NCI-H345 treated with DMSO at 0.1 percent for 48 hours (cell line): ENCODE results near the gene SERBP1.

Source experiments
- DNase-seq: peaks from one replicate; lab custom pipeline; 2025; ENCODE audit not compliant: unreplicated experiment; lab: John Stamatoyannopoulos, UW

SERBP1 gene

DNA sequence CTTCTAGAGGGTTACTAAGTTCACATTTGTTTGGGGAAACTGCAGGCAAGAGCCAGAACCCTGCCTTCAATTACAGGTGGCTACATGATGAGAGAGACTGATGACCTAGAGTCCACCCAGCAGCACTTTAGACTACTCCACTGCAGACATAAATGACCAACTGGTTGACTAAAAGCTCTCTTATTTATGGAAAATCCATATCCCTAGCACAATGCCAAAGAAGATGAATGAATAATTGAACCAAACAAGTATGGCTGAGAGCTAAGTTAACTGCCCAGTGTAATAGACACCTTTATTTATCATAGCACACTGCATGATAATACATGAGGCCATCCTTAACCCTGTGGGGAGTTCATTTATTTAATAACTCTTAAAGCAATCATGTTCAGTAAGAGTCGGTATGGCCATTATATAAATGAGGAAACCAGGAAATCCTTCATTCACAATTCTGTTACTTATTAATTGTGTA lies 62.1 kb downstream of the SERBP1 start:
- no peak for DNase-seq

DNA sequence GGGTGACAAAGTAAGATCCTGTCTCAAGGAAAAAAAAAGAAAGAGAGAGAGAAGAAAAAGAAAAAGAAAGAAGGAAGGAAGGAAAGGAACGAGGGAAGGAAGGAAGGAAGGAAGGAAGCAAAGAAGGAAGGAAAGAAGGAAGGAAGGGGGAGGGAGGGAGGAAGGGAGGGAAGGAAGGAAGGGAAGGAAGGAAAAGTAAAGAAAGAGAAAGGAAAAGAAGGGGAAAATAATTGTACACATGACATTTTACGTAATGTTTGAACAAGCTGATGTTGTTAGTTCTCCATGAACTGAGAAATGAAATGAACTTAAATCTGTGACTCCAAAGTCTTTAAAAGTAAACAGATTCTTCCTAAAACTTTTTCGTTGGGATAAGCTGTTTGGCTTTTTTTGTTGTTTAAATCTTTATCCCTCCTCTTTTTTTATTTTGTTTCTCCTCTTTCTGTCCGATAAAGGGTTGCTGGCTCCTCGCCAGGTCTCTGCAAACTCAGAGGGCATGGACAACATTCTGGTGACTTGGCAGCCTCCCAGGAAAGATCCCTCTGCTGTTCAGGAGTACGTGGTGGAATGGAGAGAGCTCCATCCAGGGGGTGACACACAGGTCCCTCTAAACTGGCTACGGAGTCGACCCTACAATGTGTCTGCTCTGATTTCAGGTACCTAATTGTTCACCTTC lies 62.7 kb downstream of the SERBP1 start:
- DNase-seq, result peak; percentile 80

DNA sequence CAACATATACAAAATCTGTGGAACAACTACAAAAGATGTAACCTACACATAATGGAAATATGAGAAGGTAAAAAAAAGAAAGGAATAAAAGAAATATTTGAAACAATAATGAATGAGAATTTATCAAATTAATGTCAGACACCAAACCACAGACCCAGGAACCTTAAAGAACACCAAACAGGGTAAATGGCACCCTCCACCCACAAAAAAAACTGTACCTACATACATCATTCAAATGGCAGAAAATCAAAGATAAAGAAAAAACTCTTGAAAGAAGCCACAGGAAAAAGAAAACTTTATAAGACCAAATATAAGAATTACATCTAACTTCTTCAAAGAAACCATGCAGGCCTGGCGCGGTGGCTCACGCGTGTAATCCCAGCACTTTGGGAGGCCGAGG lies 68.6 kb downstream of the SERBP1 start:
- DNase-seq, result no peak

DNA sequence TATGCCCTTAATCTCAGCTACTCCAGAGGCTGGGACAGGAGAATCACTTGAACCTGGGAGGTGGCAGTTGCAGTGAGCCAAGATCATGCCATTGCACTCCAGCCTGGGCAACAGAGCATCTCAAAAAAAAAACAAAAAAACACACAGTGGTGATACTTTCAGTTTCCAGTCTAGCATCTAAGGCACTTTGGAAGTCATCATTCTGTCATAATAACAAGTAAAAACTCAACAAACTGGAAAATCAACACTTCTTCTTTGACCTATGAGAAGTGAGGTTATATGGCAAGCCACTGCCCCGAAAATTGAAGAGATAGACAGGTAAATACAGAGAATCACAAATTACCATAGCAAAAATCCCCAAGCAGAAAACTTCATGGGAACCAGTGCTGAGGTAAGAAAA lies 70.6 kb downstream of the SERBP1 start:
- no peak for DNase-seq
